SK-N-SH (cell line): ENCODE data around the gene HOXB7. TPM values are rescaled to one million over a fixed set of nuclear protein-coding genes. Genes with fewer than 3 reads are reported as not detected.

ENCODE experiments used
- CTCF ChIA-PET: fragments of 300-600, 350-600 bp; formaldehyde crosslinking; extraction: SDS; loops from one replicate; lab custom pipeline; 2021; lab: Yijun Ruan, JAX
- POLR2A ChIA-PET: fragments of 350-600 bp; sonication (Branson Sonifier 250); formaldehyde crosslinking; extraction: SDS; loops from one replicate; lab custom pipeline; 2020; ENCODE audit warnings: antibody characterized with exemption, inconsistent platforms; lab: Yijun Ruan, JAX
- DNase-seq: peaks from one replicate; pipeline ENCODE4 v3.0.0; 2012
- H2AFZ ChIP-seq: fragments of 200-600 bp; sonication (generic); 2 replicates; pipeline ENCODE4 v1.8.1; 2016; ENCODE audit warnings: antibody characterized with exemption, mild to moderate bottlenecking, low read depth
- H3F3A ChIP-seq: fragments of 200-600 bp; sonication (generic); replicated peaks from 2 replicates; pipeline ENCODE3; 2016; ENCODE audit warnings: antibody characterized with exemption, mild to moderate bottlenecking; ENCODE audit not compliant: insufficient read depth
- H3K27ac ChIP-seq, 2 experiments: fragments of 200-500 bp in 1 of 2; fragments of 200-600 bp in 1 of 2; sonication (Bioruptor generic) in 1 of 2; sonication (generic), shearing (Covaris generic) in 1 of 2; 2 replicates each; pipeline versions ENCODE4 v1.5.1 to v1.6.1; 2014 to 2016; ENCODE audit warnings: low read depth in 2 of 2, inconsistent platforms in 1 of 2, low read length in 1 of 2, mild to moderate bottlenecking in 1 of 2, mixed read lengths in 1 of 2
- H3K27me3 ChIP-seq: fragments of 200-600 bp; sonication (generic), shearing (Covaris generic); 2 replicates; pipeline ENCODE4 v1.6.1; 2016; ENCODE audit warnings: mixed run types; ENCODE audit not compliant: insufficient read depth
- H3K36me3 ChIP-seq, 2 experiments: fragments of 200-500 bp in 1 of 2; fragments of 200-600 bp in 1 of 2; sonication (Bioruptor generic) in 1 of 2; sonication (generic) in 1 of 2; replicated peaks in 1 of 2; 2 replicates each; pipeline versions ENCODE3 to v1.5.1; 2014 to 2016; ENCODE audit warnings: low read length in 1 of 2, mild to moderate bottlenecking in 1 of 2; ENCODE audit not compliant: insufficient read depth in 2 of 2, control insufficient read depth in 1 of 2
- H3K4me1 ChIP-seq, 2 experiments: fragments of 200-500 bp in 1 of 2; fragments of 200-600 bp in 1 of 2; sonication (Bioruptor generic) in 1 of 2; sonication (generic), shearing (Covaris generic) in 1 of 2; 2 replicates each; pipeline versions ENCODE4 v1.5.1 to v1.6.1; 2014 to 2016; ENCODE audit warnings: low read depth in 1 of 2, low read length in 1 of 2, mixed run types in 1 of 2; ENCODE audit not compliant: insufficient read depth in 2 of 2, control insufficient read depth in 1 of 2
- H3K4me2 ChIP-seq: fragments of 200-600 bp; sonication (generic), shearing (Covaris generic); 2 replicates; pipeline ENCODE4 v1.6.1; 2017; ENCODE audit warnings: mixed run types
- H3K4me3 ChIP-seq, 2 experiments: fragments of 200-500 bp in 1 of 2; fragments of 200-600 bp in 1 of 2; sonication (Bioruptor generic) in 1 of 2; sonication (generic), shearing (Covaris generic) in 1 of 2; 2 replicates each; pipeline versions ENCODE4 v1.5.1 to v1.8.1; 2014 to 2016; ENCODE audit warnings: low read depth in 2 of 2, inconsistent platforms in 1 of 2, low read length in 1 of 2, mild to moderate bottlenecking in 1 of 2, mixed read lengths in 1 of 2, moderate library complexity in 1 of 2
- H3K79me2 ChIP-seq: fragments of 200-600 bp; sonication (generic); 2 replicates; pipeline ENCODE4 v1.8.1; 2017; ENCODE audit warnings: mild to moderate bottlenecking; ENCODE audit not compliant: insufficient read depth
- H3K9ac ChIP-seq: fragments of 200-600 bp; sonication (generic); 2 replicates; pipeline ENCODE4 v1.6.1; 2017; ENCODE audit warnings: mixed run types
- H3K9me2 ChIP-seq: fragments of 200-600 bp; sonication (generic); 2 replicates; pipeline ENCODE4 v1.6.1; 2017; ENCODE audit warnings: mixed run types
- H3K9me3 ChIP-seq: fragments of 200-600 bp; sonication (generic); 2 replicates; pipeline ENCODE4 v1.6.1; 2017; ENCODE audit warnings: mixed run types, mild to moderate bottlenecking, moderate library complexity
- H4K20me1 ChIP-seq: fragments of 200-600 bp; sonication (generic); 2 replicates; pipeline ENCODE4 v1.6.1; 2017; ENCODE audit warnings: mild to moderate bottlenecking, mixed run types; ENCODE audit not compliant: insufficient read depth
- EP300 ChIP-seq, 2 experiments: IDR thresholded peaks; 2 replicates each; pipeline versions ENCODE4 v1.4.0 to v1.6.1; 2012; ENCODE audit warnings: borderline replicate concordance in 1 of 2, low read depth in 1 of 2, low read length in 1 of 2
- FOXJ3 ChIP-seq: sonication (generic); formaldehyde crosslinking; IDR thresholded peaks from 2 replicates; pipeline ENCODE4 v1.5.1; 2020; ENCODE audit warnings: mild to moderate bottlenecking, missing genetic modification reagents
- GABPA ChIP-seq: IDR thresholded peaks from 2 replicates; pipeline ENCODE4 v1.4.0; 2012; ENCODE audit warnings: low read depth, mild to moderate bottlenecking
- JUND ChIP-seq: IDR thresholded peaks from 2 replicates; pipeline ENCODE4 v1.4.0; 2012
- MEF2A ChIP-seq: IDR thresholded peaks from 2 replicates; pipeline ENCODE4 v1.4.0; 2012; ENCODE audit warnings: low read depth, borderline replicate concordance
- MXI1 ChIP-seq: IDR thresholded peaks from 2 replicates; pipeline ENCODE4 v1.6.1; 2012; ENCODE audit warnings: mild to moderate bottlenecking, low read depth, low read length, improper control_type of control experiment
- NFIC ChIP-seq: IDR thresholded peaks from 2 replicates; pipeline ENCODE4 v1.4.0; 2012; ENCODE audit warnings: borderline replicate concordance
- PBX3 ChIP-seq: IDR thresholded peaks from 2 replicates; pipeline ENCODE4; 2012
- POLR2AphosphoS5 ChIP-seq: IDR thresholded peaks from 2 replicates; pipeline ENCODE4 v1.6.1; 2012; ENCODE audit warnings: low read depth, low read length
- RAD21 ChIP-seq: IDR thresholded peaks from 2 replicates; pipeline ENCODE4 v1.6.1; 2012; ENCODE audit warnings: mild to moderate bottlenecking, low read length
- RCOR1 ChIP-seq: fragments of 150-350 bp; IDR thresholded peaks from 2 replicates; pipeline ENCODE4 v1.6.1; 2017; ENCODE audit warnings: antibody characterized with exemption, low read length
- REST ChIP-seq: IDR thresholded peaks from 2 replicates; pipeline ENCODE4 v1.6.1; 2012; ENCODE audit warnings: mild to moderate bottlenecking, low read depth, low read length, moderate library complexity
- RFX5 ChIP-seq: IDR thresholded peaks from 2 replicates; pipeline ENCODE4 v1.6.1; 2012; ENCODE audit warnings: mild to moderate bottlenecking, improper control_type of control experiment, low read length
- SIN3A ChIP-seq: IDR thresholded peaks from 2 replicates; pipeline ENCODE4 v1.6.1; 2012; ENCODE audit warnings: low read depth, mild to moderate bottlenecking, low read length, moderate library complexity, borderline replicate concordance
- TAF1 ChIP-seq: IDR thresholded peaks from 2 replicates; pipeline ENCODE4 v1.6.1; 2012; ENCODE audit warnings: low read depth, mild to moderate bottlenecking, low read length, moderate library complexity, borderline replicate concordance
- TCF12 ChIP-seq: IDR thresholded peaks from 2 replicates; pipeline ENCODE4 v1.4.0; 2012
- USF1 ChIP-seq: IDR thresholded peaks from 2 replicates; pipeline ENCODE4 v1.4.0; 2012; ENCODE audit warnings: low read depth, borderline replicate concordance
- YY1 ChIP-seq: IDR thresholded peaks from 2 replicates; pipeline ENCODE4 v1.4.0; 2012; ENCODE audit warnings: low read depth, mild to moderate bottlenecking
- ZBTB33 ChIP-seq: IDR thresholded peaks from 2 replicates; pipeline ENCODE4 v1.4.0; 2012; ENCODE audit warnings: low read depth, borderline replicate concordance
- WGBS: methylation state at CpG from one replicate; pipeline ENCODE4 v1.1.6; 2017; ENCODE audit warnings: low lambda C conversion rate; 5-methylcytosine and 5-hydroxymethylcytosine counted together
- polyA plus RNA-seq, 3 experiments: library from polyadenylated mRNA; depleted of rRNA; stranded (reverse); fragments of >200 nt; gene quantifications; 2 replicates each; pipeline ENCODE4 v1.2.3, GENCODE V29; 2012

Gene HOXB7
- polyA plus RNA-seq, 1 of the 3 experiments (the other 2 are of a cell fraction) = not detected

GRCh38 chr17:48565925-48566710 lies 44.7 kb downstream of the HOXB7 start:
- Histone ChIP-seq H3K27ac (no peak overlapping the region), H3K79me2 (no peaks in the 10 kb centered on the region), H4K20me1 (peaks cover 10% of the 10 kb centered on the region; the same call in 1 of the 2 replicates), H2AFZ (no peak overlapping the region), H3K36me3 (no peaks in the 10 kb centered on the region), H3K4me3 (no peak overlapping the region), H3K27me3 (peaks cover 97% of the 10 kb centered on the region), H3K9me2 (no peaks in the 10 kb centered on the region), H3K4me1 (peaks cover 0 to 2% of the 10 kb centered on the region in 2 experiments; a peak in 1 of 4 replicates), H3K9ac (no peak overlapping the region), H3F3A (no peaks in the 10 kb centered on the region), H3K4me2 (no peak overlapping the region), H3K9me3 (no peaks in the 10 kb centered on the region)
- 8% methylated on average over 4 of the region's 4 CpGs for WGBS
- TF ChIP-seq TCF12 = no peak
- no peak for TF ChIP-seq MXI1
- no peak for TF ChIP-seq REST
- no peak for TF ChIP-seq EP300 (IDR thresholded peaks at IDR 0.05; ENCODE audit: borderline replicate concordance in 1 of 2, low read depth in 1 of 2, low read length in 1 of 2)
- no peak for TF ChIP-seq PBX3
- no peak for TF ChIP-seq RCOR1
- TF ChIP-seq FOXJ3 = no peak
- no peak for TF ChIP-seq MEF2A
- TF ChIP-seq GABPA = no peak
- TF ChIP-seq TAF1 = no peak
- TF ChIP-seq RFX5 = no peak
- TF ChIP-seq RAD21 = no peak
- no peak for DNase-seq
- POLR2A ChIA-PET = no interaction called here
- CTCF ChIA-PET = no interaction called here

- no peaks in the 10 kb centered on the region for H3F3A ChIP-seq
- H3K4me1 ChIP-seq = peaks cover 0 to 2% of the 10 kb centered on the region in 2 experiments; a peak in 1 of 4 replicates
- H2AFZ ChIP-seq = no peak overlapping the region
- H3K27ac ChIP-seq = no peak overlapping the region
- ChIA-PET POLR2A (no interaction called here), CTCF (interaction anchor here (1.0 to 1.1 kb wide), 2 partner anchors 53 to 73 kb away, joined by 3 read pairs; no protein-coding TSS in a partner anchor)
- no peak for DNase-seq
- no peak overlapping the region for H3K9ac ChIP-seq
- no peak overlapping the region for H3K4me3 ChIP-seq
- peaks cover 10% of the 10 kb centered on the region; the same call in 1 of the 2 replicates for H4K20me1 ChIP-seq
- H3K9me3 ChIP-seq = no peaks in the 10 kb centered on the region
- H3K36me3 ChIP-seq = no peaks in the 10 kb centered on the region
- peaks cover 97% of the 10 kb centered on the region for H3K27me3 ChIP-seq
- no peaks in the 10 kb centered on the region for H3K9me2 ChIP-seq
- WGBS = 18% methylated on average over 2 of the region's 2 CpGs
- H3K4me2 ChIP-seq = no peak overlapping the region
- no peaks in the 10 kb centered on the region for H3K79me2 ChIP-seq
- TF ChIP-seq USF1 = no peak
- TF ChIP-seq GABPA = no peak
- TF ChIP-seq RFX5 = no peak
- TF ChIP-seq YY1 = no peak
- TF ChIP-seq EP300 (IDR thresholded peaks at IDR 0.05; ENCODE audit: borderline replicate concordance in 1 of 2, low read depth in 1 of 2, low read length in 1 of 2) = no peak
- no peak for TF ChIP-seq POLR2AphosphoS5
- TF ChIP-seq ZBTB33 = no peak
- TF ChIP-seq SIN3A = no peak
- TF ChIP-seq RAD21 = no peak
- no peak for TF ChIP-seq NFIC
- no peak for TF ChIP-seq JUND
- no peak for TF ChIP-seq TAF1
These were observed 45.7 kb downstream of the HOXB7 start for GRCh38 chr17:48565022-48565554.
